Measurements from ENCODE around the gene NOTCH3. TPM values are rescaled to one million over a fixed set of nuclear protein-coding genes. Genes with fewer than 3 reads are reported as not detected.
A peak's percentile ranks its signal among the peaks of the same experiment; 100 is the strongest.

NOTCH3 gene
- total and polyA plus RNA-seq, 9 donors = 6.1 to 47.6 (median 17.9) TPM

- Histone ChIP-seq H3K4me1 (ENCODE audit: insufficient read depth) (no peaks in the 10 kb centered on the region), H3K36me3 (no peaks in the 10 kb centered on the region), H3K27me3 (no peaks in the 10 kb centered on the region), H3K4me3 (no peak overlapping the region), H3K27ac (no peak overlapping the region), H3K9me3 (no peaks in the 10 kb centered on the region)
- 83 to 84% (median 84%) methylated on average over 23 of the region's 23 CpGs for WGBS, 3 donors
- no peak for DNase-seq
- intact Hi-C loops (cut with DNase I) = no loop called here
- TF ChIP-seq EP300 (IDR thresholded peaks at IDR 0.05) = no peak
- no peak for TF ChIP-seq POLR2A (IDR thresholded peaks at IDR 0.05)
- TF ChIP-seq CTCF (IDR thresholded peaks at IDR 0.05) = no peak
Observed at GRCh38 chr19:15181394-15181793, 19.4 kb downstream of the NOTCH3 start.

GRCh38 chr19:15180451-15181390 is 20.1 kb downstream of the NOTCH3 start:
- no peak for DNase-seq
- H3K36me3 ChIP-seq = no peaks in the 10 kb centered on the region
- H3K4me3 ChIP-seq = no peak overlapping the region
- no peaks in the 10 kb centered on the region for H3K9me3 ChIP-seq
- intact Hi-C loops (cut with DNase I) = no loop called here
- TF ChIP-seq POLR2A (IDR thresholded peaks at IDR 0.05) = no peak
- TF ChIP-seq EP300 (IDR thresholded peaks at IDR 0.05) = no peak
- no peak for TF ChIP-seq CTCF (IDR thresholded peaks at IDR 0.05)
- H3K4me1 ChIP-seq (ENCODE audit: insufficient read depth) = no peaks in the 10 kb centered on the region
- H3K27ac ChIP-seq = no peak overlapping the region
- H3K27me3 ChIP-seq = no peaks in the 10 kb centered on the region
- WGBS, 3 donors = 65 to 74% (median 66%) methylated on average over 37 to 39 of the region's 39 CpGs

GRCh38 chr19:15178629-15179308 is 22.0 kb downstream of the NOTCH3 start:
- no peaks in the 10 kb centered on the region for H3K4me1 ChIP-seq (ENCODE audit: insufficient read depth)
- WGBS, 3 donors = 88 to 93% (median 91%) methylated on average over 30 to 33 of the region's 33 CpGs
- H3K27ac ChIP-seq = no peak overlapping the region
- no peaks in the 10 kb centered on the region for H3K36me3 ChIP-seq
- DNase-seq = no peak
- no peak overlapping the region for H3K4me3 ChIP-seq
- no peaks in the 10 kb centered on the region for H3K9me3 ChIP-seq
- intact Hi-C loops (cut with DNase I) = loop anchor here in 3 of 4 donors (2.0 to 10.0 kb wide), 3 partner anchors 74 to 378 kb away; no protein-coding TSS in a partner anchor
- TF ChIP-seq EP300 (IDR thresholded peaks at IDR 0.05) (no peak), CTCF (IDR thresholded peaks at IDR 0.05) (no peak), POLR2A (IDR thresholded peaks at IDR 0.05) (no peak)
- no peaks in the 10 kb centered on the region for H3K27me3 ChIP-seq

- Histone ChIP-seq H3K4me3 (no peak overlapping the region), H3K9me3 (no peaks in the 10 kb centered on the region), H3K27ac (no peak overlapping the region), H3K4me1 (ENCODE audit: insufficient read depth) (no peaks in the 10 kb centered on the region), H3K27me3 (no peaks in the 10 kb centered on the region), H3K36me3 (no peaks in the 10 kb centered on the region)
- 8 to 13% (median 9%) methylated on average over 73 to 92 of the region's 92 CpGs for WGBS, 3 donors
- intact Hi-C loops (cut with DNase I) = loop anchor here (1.0 to 10.0 kb wide), 4 partner anchors 75 to 379 kb away; no protein-coding TSS in a partner anchor
- peak; percentile 58 to 87 (median 79) for DNase-seq
- TF ChIP-seq CTCF (IDR thresholded peaks at IDR 0.05) (peak; percentile 80 to 96 (median 96)), EP300 (IDR thresholded peaks at IDR 0.05) (no peak)
Observed at GRCh38 chr19:15177269-15178116, 23.3 kb downstream of the NOTCH3 start.

All from ovary (tissue), 9 donors.